ENCODE results near the gene NMUR2.

NMUR2 gene

GRCh38 chr5:152367554-152367953 lies 37.5 kb downstream of the NMUR2 start:
- DNase-seq, result no peak

GRCh38 chr5:152366716-152367115 lies 38.4 kb downstream of the NMUR2 start:
- no peak for DNase-seq

- no peak for DNase-seq
These were observed 40.2 kb downstream of the NMUR2 start for GRCh38 chr5:152364899-152365298.

- DNase-seq, result no peak
These were observed 40.9 kb downstream of the NMUR2 start for GRCh38 chr5:152364172-152364571.

- no peak for DNase-seq
These were observed 46.1 kb downstream of the NMUR2 start for GRCh38 chr5:152358861-152359568.

GRCh38 chr5:152356506-152356905 lies 48.6 kb downstream of the NMUR2 start:
- DNase-seq, result no peak

- no peak for DNase-seq
These were observed 50.0 kb downstream of the NMUR2 start for GRCh38 chr5:152355061-152355460.

- DNase-seq, result no peak
These were observed 52.1 kb downstream of the NMUR2 start for GRCh38 chr5:152353001-152353400.

- DNase-seq, result peak in 1 of 2 donors; percentile 1
These were observed 55.2 kb downstream of the NMUR2 start for GRCh38 chr5:152349683-152350526.

Measured in activated CD4-positive, alpha-beta T cell treated with anti-CD3 and anti-CD28 coated beads for 4 hours (primary cell).